ENCODE data around the gene UCHL1.

- TF ChIP-seq EP300 (IDR thresholded peaks at IDR 0.05) (no peak), CTCF (IDR thresholded peaks at IDR 0.05) (no peak), POLR2A (IDR thresholded peaks at IDR 0.05) (no peak)
Observed at GRCh38 chr4:41209187-41209586, 47.5 kb upstream of the UCHL1 start.

Measured in upper lobe of left lung (tissue), 4 donors.